Fibroblast of lung (primary cell): ENCODE data around the gene EN2. TPM values are rescaled to one million over a fixed set of nuclear protein-coding genes. Genes with fewer than 3 reads are reported as not detected.

ENCODE experiments used
- DNase-seq, 2 donors: peaks; one replicate each; pipeline versions ENCODE4 v3.0.0 to v3.0.0-alpha.2; 2010; ENCODE audit warnings: low read depth in 2 of 2
- H2AFZ ChIP-seq: 2 replicates; pipeline ENCODE4 v1.5.1; 2012; ENCODE audit warnings: low read length, control low read depth, inconsistent platforms
- H3K27ac ChIP-seq: 2 replicates; pipeline ENCODE4 v1.5.1; 2011; ENCODE audit warnings: low read length, control low read depth; ENCODE audit not compliant: insufficient read depth
- H3K27me3 ChIP-seq: 2 replicates; pipeline ENCODE4 v1.5.1; 2011; ENCODE audit warnings: mild to moderate bottlenecking, low read length; ENCODE audit not compliant: control insufficient read depth, insufficient read depth
- H3K36me3 ChIP-seq: 2 replicates; pipeline ENCODE4 v1.5.1; 2011; ENCODE audit warnings: low read length; ENCODE audit not compliant: control insufficient read depth, insufficient read depth
- H3K4me1 ChIP-seq: 2 replicates; pipeline ENCODE4 v1.5.1; 2011; ENCODE audit warnings: low read length; ENCODE audit not compliant: control insufficient read depth, insufficient read depth; ENCODE audit errors: extremely low read depth
- H3K4me2 ChIP-seq: 2 replicates; pipeline ENCODE4 v1.5.1; 2011; ENCODE audit warnings: low read length, control low read depth; ENCODE audit not compliant: insufficient read depth; ENCODE audit errors: extremely low read depth
- H3K4me3 ChIP-seq, 4 experiments: fragments of 200-600 bp in 1 of 4; sonication (generic) in 1 of 4; replicated peaks in 1 of 4; 2 replicates each; pipeline ENCODE4 v1.5.1; 2011 to 2016; ENCODE audit warnings: low read length in 4 of 4, low read depth in 3 of 4, mild to moderate bottlenecking in 3 of 4, control low read depth in 2 of 4, inconsistent platforms in 1 of 4, mixed read lengths in 1 of 4; ENCODE audit not compliant: insufficient read depth in 1 of 4; ENCODE audit errors: control extremely low read depth in 1 of 4
- H3K79me2 ChIP-seq: 2 replicates; pipeline ENCODE4 v1.5.1; 2012; ENCODE audit warnings: mild to moderate bottlenecking, low read length, inconsistent platforms; ENCODE audit not compliant: control insufficient read depth, insufficient read depth
- H3K9ac ChIP-seq: 2 replicates; pipeline ENCODE4 v1.5.1; 2011; ENCODE audit warnings: mild to moderate bottlenecking, low read length, control low read depth; ENCODE audit not compliant: insufficient read depth
- H3K9me3 ChIP-seq: 2 replicates; pipeline ENCODE4 v1.5.1; 2012; ENCODE audit warnings: low read depth, low read length; ENCODE audit not compliant: control insufficient read depth, insufficient read depth
- H4K20me1 ChIP-seq: 2 replicates; pipeline ENCODE4 v1.5.1; 2011; ENCODE audit warnings: low read length; ENCODE audit not compliant: control insufficient read depth, insufficient read depth; ENCODE audit errors: extremely low read depth
- EZH2 ChIP-seq: IDR thresholded peaks from 2 replicates; pipeline ENCODE4 v1.5.1; 2012; ENCODE audit warnings: low read length, control low read depth, mild to moderate bottlenecking; ENCODE audit errors: missing control alignments
- polyA plus RNA-seq, 2 donors: library from polyadenylated mRNA; depleted of rRNA in 1 of 2; stranded (reverse) in 1 of 2; unstranded in 1 of 2; fragments of >200 nt; gene quantifications; 2 replicates each; pipeline ENCODE4 v1.2.1, GENCODE V29; 2011 to 2012; ENCODE audit warnings: missing spikeins in 1 of 2
- total RNA-seq: library from RNA; depleted of rRNA; stranded (reverse); fragments of >200 nt; gene quantifications from 2 replicates; pipeline ENCODE4 v1.2.1, GENCODE V29; 2014
- TF ChIP-seq, protein P1 (sequence below), 2 donors: IDR thresholded peaks in 1 of 2; conservative IDR thresholded peaks in 1 of 2; 1 replicate in 1 of 2; 2 replicates in 1 of 2; pipeline ENCODE4 v1.5.1; 2011 to 2012; ENCODE audit warnings: low read length in 2 of 2, control low read depth in 1 of 2, inconsistent platforms in 1 of 2, low read depth in 1 of 2, mild to moderate bottlenecking in 1 of 2

EN2 gene
- total and polyA plus RNA-seq, 2 donors (not counting 1 experiment from before 2014, with no cell fraction given): not detected

DNA sequence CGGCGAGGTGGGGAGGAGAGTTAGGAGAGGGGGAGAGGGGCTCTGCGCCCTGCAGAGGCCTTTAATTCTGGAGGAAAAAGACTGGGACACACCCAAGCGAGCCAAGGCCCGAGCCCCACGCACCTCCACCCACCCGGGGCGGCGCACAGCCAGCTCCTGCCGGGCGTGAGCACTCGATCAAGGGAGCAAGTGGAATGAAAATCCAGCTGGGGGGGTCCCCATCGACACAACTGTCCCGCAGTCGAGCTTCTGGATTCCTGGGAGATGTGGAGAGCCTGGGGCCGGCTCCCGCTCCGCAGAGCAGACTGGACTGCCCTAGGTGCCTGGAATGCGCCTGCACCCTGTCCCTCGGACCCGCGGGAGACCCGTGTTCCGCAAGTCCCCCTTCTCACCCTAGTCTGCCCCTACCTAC is 7.4 kb upstream of the EN2 start:
- Histone ChIP-seq H3K4me1 (no peaks in the 10 kb centered on the region), H3K36me3 (no peaks in the 10 kb centered on the region), H3K27ac (no peak overlapping the region), H3K4me2 (no peak overlapping the region), H3K9ac (no peak overlapping the region), H2AFZ (no peak overlapping the region), H3K9me3 (no peaks in the 10 kb centered on the region), H3K79me2 (no peaks in the 10 kb centered on the region), H3K27me3 (peaks cover 66% of the 10 kb centered on the region), H3K4me3 (no peak overlapping the region), H4K20me1 (no peaks in the 10 kb centered on the region)
- no peak for DNase-seq
- peak; percentile 42 for TF ChIP-seq EZH2
- TF ChIP-seq, protein P1, sequence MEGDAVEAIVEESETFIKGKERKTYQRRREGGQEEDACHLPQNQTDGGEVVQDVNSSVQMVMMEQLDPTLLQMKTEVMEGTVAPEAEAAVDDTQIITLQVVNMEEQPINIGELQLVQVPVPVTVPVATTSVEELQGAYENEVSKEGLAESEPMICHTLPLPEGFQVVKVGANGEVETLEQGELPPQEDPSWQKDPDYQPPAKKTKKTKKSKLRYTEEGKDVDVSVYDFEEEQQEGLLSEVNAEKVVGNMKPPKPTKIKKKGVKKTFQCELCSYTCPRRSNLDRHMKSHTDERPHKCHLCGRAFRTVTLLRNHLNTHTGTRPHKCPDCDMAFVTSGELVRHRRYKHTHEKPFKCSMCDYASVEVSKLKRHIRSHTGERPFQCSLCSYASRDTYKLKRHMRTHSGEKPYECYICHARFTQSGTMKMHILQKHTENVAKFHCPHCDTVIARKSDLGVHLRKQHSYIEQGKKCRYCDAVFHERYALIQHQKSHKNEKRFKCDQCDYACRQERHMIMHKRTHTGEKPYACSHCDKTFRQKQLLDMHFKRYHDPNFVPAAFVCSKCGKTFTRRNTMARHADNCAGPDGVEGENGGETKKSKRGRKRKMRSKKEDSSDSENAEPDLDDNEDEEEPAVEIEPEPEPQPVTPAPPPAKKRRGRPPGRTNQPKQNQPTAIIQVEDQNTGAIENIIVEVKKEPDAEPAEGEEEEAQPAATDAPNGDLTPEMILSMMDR (conservative IDR thresholded peaks at IDR 0.05 in 1 of 2, IDR thresholded peaks at IDR 0.05 in 1 of 2; ENCODE audit: low read depth in 1 of 2, low read length in 2 of 2): no peak

DNA sequence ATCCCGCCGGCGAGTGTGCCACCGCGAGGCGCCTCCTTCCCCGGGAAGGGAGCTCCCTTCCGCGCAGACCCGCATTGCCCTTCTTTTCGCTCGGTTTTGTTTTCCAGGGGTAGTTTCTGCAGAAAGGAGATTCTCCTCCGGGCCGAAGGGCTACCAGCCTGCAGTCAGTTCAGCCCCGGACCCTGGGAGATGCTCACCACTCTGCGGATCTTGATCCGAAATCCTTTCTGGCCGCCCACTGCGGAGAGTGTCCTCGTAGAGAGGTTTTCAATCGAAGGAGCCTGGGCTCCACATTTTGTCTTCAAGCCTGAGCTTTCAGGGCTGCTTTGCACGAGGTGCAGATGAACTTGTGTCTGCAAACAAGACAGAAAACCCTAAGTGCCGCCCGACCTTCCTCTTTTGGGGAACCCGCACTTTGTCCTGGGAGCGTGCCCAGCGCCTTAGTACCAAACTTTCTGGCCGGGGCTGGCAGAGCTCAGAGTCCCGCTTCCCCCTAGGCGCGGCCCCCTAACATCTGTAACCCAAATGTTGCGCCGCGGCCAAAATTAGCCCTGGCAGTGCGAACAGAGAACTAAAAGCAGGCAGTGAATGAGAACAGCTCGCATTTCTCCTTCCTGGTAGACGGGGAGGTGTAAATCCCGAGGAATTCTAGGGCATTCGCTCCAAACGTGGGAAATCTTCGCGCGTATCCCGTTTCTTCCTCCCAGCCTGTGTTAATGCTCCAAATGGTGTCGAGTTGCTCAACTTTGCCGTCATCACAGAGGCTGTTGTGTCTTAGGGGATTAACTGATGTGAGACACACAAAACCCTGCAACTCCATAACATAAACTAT is 6.7 kb upstream of the EN2 start:
- H4K20me1 ChIP-seq: no peaks in the 10 kb centered on the region
- H3K27ac ChIP-seq: no peak overlapping the region
- no peaks in the 10 kb centered on the region for H3K9me3 ChIP-seq
- H3K9ac ChIP-seq: no peak overlapping the region
- no peak overlapping the region for H3K4me2 ChIP-seq
- no peak for DNase-seq
- H3K36me3 ChIP-seq: no peaks in the 10 kb centered on the region
- H2AFZ ChIP-seq: no peak overlapping the region
- TF ChIP-seq EZH2: peak; percentile 52
- TF ChIP-seq, protein P1 (conservative IDR thresholded peaks at IDR 0.05 in 1 of 2, IDR thresholded peaks at IDR 0.05 in 1 of 2; ENCODE audit: low read depth in 1 of 2, low read length in 2 of 2): no peak
- H3K4me3 ChIP-seq: no peak overlapping the region
- no peaks in the 10 kb centered on the region for H3K79me2 ChIP-seq
- no peaks in the 10 kb centered on the region for H3K4me1 ChIP-seq
- peaks cover 72% of the 10 kb centered on the region for H3K27me3 ChIP-seq

DNA sequence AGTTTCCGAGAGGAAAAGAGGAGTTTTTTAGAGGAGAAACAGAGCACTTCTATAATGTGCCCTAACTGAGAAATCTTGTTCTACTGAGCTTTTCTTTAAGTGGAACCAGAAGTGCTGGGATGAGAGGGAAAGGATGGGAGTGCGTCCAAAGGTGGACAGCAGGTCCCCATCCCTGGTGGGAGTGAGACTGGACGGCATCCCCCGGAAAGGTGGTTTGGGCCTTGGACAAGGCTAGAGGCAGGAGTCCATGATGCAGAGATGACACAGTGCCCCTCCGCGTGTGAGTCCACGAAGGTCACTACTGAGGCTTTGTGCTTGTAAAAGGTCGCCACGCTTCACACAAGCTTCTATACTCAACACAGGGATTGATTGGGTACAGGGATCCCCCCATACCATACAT is 6.1 kb upstream of the EN2 start:
- no peak overlapping the region for H3K4me2 ChIP-seq
- H3K27me3 ChIP-seq: peaks cover 79% of the 10 kb centered on the region
- H3K4me3 ChIP-seq: no peak overlapping the region
- H3K9ac ChIP-seq: no peak overlapping the region
- peak; percentile 65 for TF ChIP-seq EZH2
- TF ChIP-seq, protein P1 (conservative IDR thresholded peaks at IDR 0.05 in 1 of 2, IDR thresholded peaks at IDR 0.05 in 1 of 2; ENCODE audit: low read depth in 1 of 2, low read length in 2 of 2): no peak
- H3K4me1 ChIP-seq: no peaks in the 10 kb centered on the region
- no peaks in the 10 kb centered on the region for H3K36me3 ChIP-seq
- H2AFZ ChIP-seq: no peak overlapping the region
- no peak overlapping the region for H3K27ac ChIP-seq
- no peaks in the 10 kb centered on the region for H3K9me3 ChIP-seq
- no peaks in the 10 kb centered on the region for H3K79me2 ChIP-seq
- no peak for DNase-seq
- H4K20me1 ChIP-seq: no peaks in the 10 kb centered on the region
